IMR-90 (cell line): ENCODE data around the gene ATP9B. TPM values are rescaled to one million over a fixed set of nuclear protein-coding genes. Genes with fewer than 3 reads are reported as not detected.

Source experiments
- ATAC-seq: fragments of 200-7000 bp; cut with Tn5 transposase; 2 replicates; pipeline ENCODE4 v1.9.1; 2020; ENCODE audit warnings: low read depth, mild to moderate bottlenecking, moderate library complexity
- BruUV-seq: library from RNA; stranded (reverse); fragments of 400-500 nt; replicated peaks from 2 replicates; lab custom pipeline; 2021; lab: Mats Ljungman, UMichigan
- CTCF ChIA-PET: fragments of 300-600 bp; formaldehyde crosslinking; extraction: SDS; loops from one replicate; lab custom pipeline; 2021; ENCODE audit warnings: antibody characterized with exemption; lab: Yijun Ruan, JAX
- POLR2A ChIA-PET: fragments of 300-600 bp; sonication (Branson Sonifier 250); formaldehyde crosslinking; loops from one replicate; lab custom pipeline; 2022; ENCODE audit warnings: antibody characterized with exemption; ENCODE audit not compliant: unreplicated experiment; lab: Charles Lee
- DNase-seq: peaks from one replicate; pipeline ENCODE4 v3.0.0; 2013
- H2AFZ ChIP-seq: replicated peaks from 2 replicates; pipeline ENCODE3; 2013; ENCODE audit warnings: low read length, mild to moderate bottlenecking; ENCODE audit not compliant: poor library complexity
- H2AK5ac ChIP-seq: 2 replicates; pipeline ENCODE4 v1.6.1; 2013; ENCODE audit warnings: low read depth, low read length, inconsistent platforms
- H2AK9ac ChIP-seq: replicated peaks from 2 replicates; pipeline ENCODE3; 2013; ENCODE audit warnings: mild to moderate bottlenecking, low read depth, low read length, moderate library complexity; ENCODE audit not compliant: poor library complexity
- H2BK120ac ChIP-seq: 2 replicates; pipeline ENCODE4 v1.6.1; 2013; ENCODE audit warnings: low read depth, low read length, inconsistent platforms
- H2BK15ac ChIP-seq: 3 replicates; pipeline ENCODE4 v1.6.1; 2013; ENCODE audit warnings: low read depth, low read length, inconsistent platforms
- H2BK20ac ChIP-seq: 2 replicates; pipeline ENCODE4 v1.6.1; 2013; ENCODE audit warnings: low read depth, mild to moderate bottlenecking, inconsistent platforms, low read length, moderate library complexity
- H2BK5ac ChIP-seq: 2 replicates; pipeline ENCODE4 v1.6.1; 2013; ENCODE audit warnings: mild to moderate bottlenecking, low read depth, low read length, inconsistent platforms; ENCODE audit not compliant: poor library complexity, severe bottlenecking
- H3K14ac ChIP-seq: replicated peaks from 2 replicates; pipeline ENCODE4 v1.6.1; 2013; ENCODE audit warnings: low read depth, low read length, inconsistent platforms
- H3K18ac ChIP-seq: 2 replicates; pipeline ENCODE4 v1.6.1; 2013; ENCODE audit warnings: low read depth, low read length, control low read depth
- H3K23ac ChIP-seq: 2 replicates; pipeline ENCODE4 v1.6.1; 2013; ENCODE audit warnings: low read depth, low read length, inconsistent platforms
- H3K27ac ChIP-seq: 2 replicates; pipeline ENCODE4 v1.5.1; 2013; ENCODE audit warnings: mild to moderate bottlenecking, control low read depth, low read length; ENCODE audit not compliant: insufficient read depth
- H3K27me3 ChIP-seq: 2 replicates; pipeline ENCODE4 v1.6.1; 2013; ENCODE audit warnings: low read length; ENCODE audit not compliant: control insufficient read depth, insufficient read depth
- H3K36me3 ChIP-seq: 2 replicates; pipeline ENCODE4 v1.6.1; 2013; ENCODE audit warnings: low read length, mixed read lengths; ENCODE audit not compliant: control insufficient read depth, insufficient read depth
- H3K4ac ChIP-seq: 2 replicates; pipeline ENCODE4 v1.6.1; 2013; ENCODE audit warnings: low read depth, low read length, inconsistent platforms
- H3K4me1 ChIP-seq: 2 replicates; pipeline ENCODE4 v1.6.1; 2013; ENCODE audit warnings: low read length, mixed read lengths; ENCODE audit not compliant: control insufficient read depth, insufficient read depth
- H3K4me2 ChIP-seq: 2 replicates; pipeline ENCODE4 v1.6.1; 2013; ENCODE audit warnings: low read depth, mild to moderate bottlenecking, control low read depth, low read length, moderate library complexity
- H3K4me3 ChIP-seq: 2 replicates; pipeline ENCODE4 v1.5.1; 2013; ENCODE audit warnings: low read depth, mild to moderate bottlenecking, control low read depth, low read length, moderate library complexity; ENCODE audit not compliant: insufficient read depth
- H3K56ac ChIP-seq: 2 replicates; pipeline ENCODE4 v1.6.1; 2013; ENCODE audit warnings: low read length, inconsistent platforms; ENCODE audit not compliant: insufficient read depth; ENCODE audit errors: extremely low read depth
- H3K79me1 ChIP-seq, 2 experiments: 2 replicates each; pipeline ENCODE4 v1.6.1; 2013; ENCODE audit warnings: low read length in 2 of 2, inconsistent platforms in 1 of 2, low read depth in 1 of 2
- H3K9ac ChIP-seq: 2 replicates; pipeline ENCODE4 v1.6.1; 2013; ENCODE audit warnings: low read depth, low read length, control low read depth
- H3K9me1 ChIP-seq: 2 replicates; pipeline ENCODE4 v1.6.1; 2013; ENCODE audit warnings: low read length, inconsistent platforms; ENCODE audit not compliant: insufficient read depth
- H3K9me3 ChIP-seq: 2 replicates; pipeline ENCODE4 v1.6.1; 2013; ENCODE audit warnings: low read length; ENCODE audit not compliant: control insufficient read depth, insufficient read depth
- H4K20me1 ChIP-seq: 2 replicates; pipeline ENCODE4 v1.6.1; 2013; ENCODE audit warnings: low read length, inconsistent platforms; ENCODE audit not compliant: insufficient read depth
- H4K5ac ChIP-seq: 2 replicates; pipeline ENCODE4 v1.6.1; 2013; ENCODE audit warnings: mild to moderate bottlenecking, low read depth, low read length, control low read depth
- H4K8ac ChIP-seq, 2 experiments: 2 replicates each; pipeline ENCODE4 v1.6.1; 2013; ENCODE audit warnings: low read depth in 2 of 2, low read length in 2 of 2, control low read depth in 1 of 2, inconsistent platforms in 1 of 2
- H4K91ac ChIP-seq: 2 replicates; pipeline ENCODE4 v1.6.1; 2013; ENCODE audit warnings: low read depth, low read length, inconsistent platforms; ENCODE audit not compliant: insufficient read depth
- CHD1 ChIP-seq: IDR thresholded peaks from 2 replicates; pipeline ENCODE4 v1.6.1; 2012; ENCODE audit warnings: low read depth, low read length, improper control_type of control experiment
- MAFK ChIP-seq: IDR thresholded peaks from 2 replicates; pipeline ENCODE4 v1.6.1; 2012; ENCODE audit warnings: low read depth, low read length, improper control_type of control experiment
- NFE2L2 ChIP-seq: fragments of 150-350 bp; IDR thresholded peaks from 2 replicates; pipeline ENCODE4 v1.6.1; 2016; ENCODE audit warnings: low read depth, mild to moderate bottlenecking, low read length
- RAD21 ChIP-seq: IDR thresholded peaks from 2 replicates; pipeline ENCODE4 v1.6.1; 2012; ENCODE audit warnings: low read length, improper control_type of control experiment
- SMC3 ChIP-seq: fragments of 150-350 bp; IDR thresholded peaks from 2 replicates; pipeline ENCODE4 v1.6.1; 2016; ENCODE audit warnings: low read depth, mild to moderate bottlenecking, antibody characterized with exemption, low read length, moderate library complexity
- WGBS, 2 experiments: methylation state at CpG; one replicate each; pipeline versions ENCODE4 v1.1.5 to v1.1.7; 2013; ENCODE audit warnings: missing lambda C conversion rate in 2 of 2; ENCODE audit not compliant: insufficient read length in 1 of 2; ENCODE audit errors: extremely low coverage in 2 of 2; 5-methylcytosine and 5-hydroxymethylcytosine counted together
- dilution Hi-C: fragments of 300-500 bp; cut with HindIII; formaldehyde crosslinking; loops from one replicate; pipeline ENCODE4 v1.14.3; 2018; ENCODE audit warnings: low sequenced_read_pairs; ENCODE audit not compliant: unreplicated experiment
- in situ Hi-C: fragments of 300-500 bp; cut with MboI; formaldehyde crosslinking; loops from 3 replicates; pipeline ENCODE4 v1.14.3; 2019; ENCODE audit warnings: low sequenced_read_pairs, inconsistent platforms, mixed read lengths
- intact Hi-C: fragments of 100-400 bp; cut with micrococcal nuclease; formaldehyde crosslinking; loops from 2 replicates; pipeline ENCODE4 v1.10.0; 2022
- polyA plus RNA-seq, 3 experiments: library from polyadenylated mRNA; depleted of rRNA; stranded (reverse); fragments of >200 nt; gene quantifications; 2 replicates each; pipeline ENCODE4 v1.2.3, GENCODE V29; 2012; ENCODE audit warnings: low replicate concordance in 1 of 3
- total RNA-seq: library from RNA; depleted of rRNA; stranded (reverse); fragments of >200 nt; gene quantifications from 2 replicates; pipeline ENCODE4 v1.2.3, GENCODE V29; 2012
- TF ChIP-seq, protein P1 (sequence below): conservative IDR thresholded peaks from 2 replicates; pipeline ENCODE4 v1.5.1; 2012; ENCODE audit warnings: mild to moderate bottlenecking, low read depth, low read length, improper control_type of control experiment

ATP9B gene
- total and polyA plus RNA-seq, 2 of the 4 experiments (the other 2 are of a cell fraction) = 11.0 to 11.5 TPM

DNA sequence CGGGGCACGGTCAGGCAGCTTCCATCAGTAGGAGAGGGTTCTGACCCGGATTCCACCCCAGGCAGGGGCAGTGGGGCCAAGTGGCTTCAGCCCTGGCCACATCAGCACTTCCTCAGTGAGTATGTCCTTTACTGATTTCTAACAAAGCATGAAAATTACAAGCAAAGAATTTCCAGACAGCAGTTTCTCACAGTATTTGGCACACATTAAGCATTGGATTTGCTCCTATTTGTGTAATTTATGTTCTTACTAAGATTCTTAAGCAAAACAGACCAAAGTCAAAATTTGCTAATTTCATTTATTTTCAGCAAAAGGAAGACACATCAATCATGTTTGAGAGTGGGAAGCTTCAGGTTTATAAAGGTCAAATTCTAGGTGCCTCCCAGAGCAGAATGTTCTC lies 253.2 kb downstream of the ATP9B start:
- Histone ChIP-seq H3K18ac (no peak overlapping the region), H3K27ac (no peak overlapping the region), H2AK9ac (no peak overlapping the region), H2BK15ac (no peak overlapping the region), H3K27me3 (no peaks in the 10 kb centered on the region), H2AFZ (no peak overlapping the region), H3K9me1 (peaks cover 16% of the 10 kb centered on the region; the same call in 1 of the 2 replicates), H3K4me1 (peaks cover 4% of the 10 kb centered on the region; the same call in 1 of the 2 replicates), H4K5ac (no peak overlapping the region), H3K9me3 (no peaks in the 10 kb centered on the region), H3K14ac (no peak overlapping the region), H2BK120ac (no peak overlapping the region), H2AK5ac (no peak overlapping the region), H3K79me1 (no peaks in the 10 kb centered on the region), H2BK20ac (no peak overlapping the region), H4K8ac (no peak overlapping the region), H3K4me2 (no peak overlapping the region), H4K91ac (no peak overlapping the region), H3K4me3 (no peak overlapping the region), H3K9ac (no peak overlapping the region), H3K23ac (no peak overlapping the region), H3K36me3 (no peaks in the 10 kb centered on the region), H3K56ac (no peak overlapping the region), H3K4ac (no peak overlapping the region), H4K20me1 (no peaks in the 10 kb centered on the region; the same call in 1 of the 2 replicates), H2BK5ac (no peak overlapping the region)
- ChIA-PET POLR2A (no interaction called here), CTCF (no interaction called here)
- in situ Hi-C loops = no loop called here
- WGBS, 2 experiments = 100% methylated on average over 2 of the region's 3 CpGs; no CpG with 5 or more reads in 1 of the 2 experiments
- intact Hi-C loops = no loop called here
- BruUV-seq = no TSS peak
- TF ChIP-seq, protein P1, sequence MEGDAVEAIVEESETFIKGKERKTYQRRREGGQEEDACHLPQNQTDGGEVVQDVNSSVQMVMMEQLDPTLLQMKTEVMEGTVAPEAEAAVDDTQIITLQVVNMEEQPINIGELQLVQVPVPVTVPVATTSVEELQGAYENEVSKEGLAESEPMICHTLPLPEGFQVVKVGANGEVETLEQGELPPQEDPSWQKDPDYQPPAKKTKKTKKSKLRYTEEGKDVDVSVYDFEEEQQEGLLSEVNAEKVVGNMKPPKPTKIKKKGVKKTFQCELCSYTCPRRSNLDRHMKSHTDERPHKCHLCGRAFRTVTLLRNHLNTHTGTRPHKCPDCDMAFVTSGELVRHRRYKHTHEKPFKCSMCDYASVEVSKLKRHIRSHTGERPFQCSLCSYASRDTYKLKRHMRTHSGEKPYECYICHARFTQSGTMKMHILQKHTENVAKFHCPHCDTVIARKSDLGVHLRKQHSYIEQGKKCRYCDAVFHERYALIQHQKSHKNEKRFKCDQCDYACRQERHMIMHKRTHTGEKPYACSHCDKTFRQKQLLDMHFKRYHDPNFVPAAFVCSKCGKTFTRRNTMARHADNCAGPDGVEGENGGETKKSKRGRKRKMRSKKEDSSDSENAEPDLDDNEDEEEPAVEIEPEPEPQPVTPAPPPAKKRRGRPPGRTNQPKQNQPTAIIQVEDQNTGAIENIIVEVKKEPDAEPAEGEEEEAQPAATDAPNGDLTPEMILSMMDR = no peak
- TF ChIP-seq RAD21 (no peak), MAFK (no peak), SMC3 (no peak), CHD1 (no peak), NFE2L2 (no peak)
- dilution Hi-C loops = no loop called here
- DNase-seq = no peak
- no peak for ATAC-seq
